Gastroesophageal sphincter (tissue), 4 donors: ENCODE data around the gene LYG2. TPM values are rescaled to one million over a fixed set of nuclear protein-coding genes. Genes with fewer than 3 reads are reported as not detected.
"Not testable (repeated sequence)": the region's sequence is repeated elsewhere in the genome, so short reads cannot be mapped to it uniquely, and the experiment has no call there.

ENCODE experiments used
- ATAC-seq: fragments of 150-250 bp; one replicate; pipeline ENCODE4 v1.9.1; 2016; ENCODE audit warnings: mild to moderate bottlenecking, moderate library complexity
- H3K27ac ChIP-seq, 4 donors: fragments of 200-600 bp; sonication (generic) in 3 of 4; 1 replicate in 3 of 4; 2 replicates in 1 of 4; pipeline ENCODE4 v1.5.1; 2016 to 2019
- H3K27me3 ChIP-seq: fragments of 200-600 bp; sonication (generic); one replicate; pipeline ENCODE4 v1.5.1; 2019
- H3K36me3 ChIP-seq, 2 donors: fragments of 200-600 bp; sonication (generic); one replicate each; pipeline ENCODE4 v1.5.1; 2019; ENCODE audit warnings: control low read depth in 1 of 2
- H3K4me1 ChIP-seq, 3 donors: fragments of 200-600 bp; sonication (generic); 1 replicate in 2 of 3; 2 replicates in 1 of 3; pipeline ENCODE4 v1.5.1; 2016 to 2019; ENCODE audit warnings: control low read depth in 2 of 3
- H3K4me3 ChIP-seq, 2 donors: fragments of 200-600 bp; sonication (generic); one replicate each; pipeline ENCODE4 v1.5.1; 2019; ENCODE audit warnings: mild to moderate bottlenecking in 1 of 2, moderate library complexity in 1 of 2
- H3K9me3 ChIP-seq, 3 donors: fragments of 200-600 bp; sonication (generic); one replicate each; pipeline ENCODE4 v1.5.1; 2017 to 2019; ENCODE audit warnings: control low read depth in 2 of 3
- EP300 ChIP-seq: sonication (generic); formaldehyde crosslinking; IDR thresholded peaks from one replicate; pipeline ENCODE4 v1.6.1; 2017; ENCODE audit warnings: antibody characterized with exemption, mild to moderate bottlenecking
- POLR2A ChIP-seq, 2 donors: fragments of 450-650 bp; IDR thresholded peaks; one replicate each; pipeline ENCODE4 v1.6.1; 2017; ENCODE audit warnings: antibody characterized with exemption in 2 of 2, mild to moderate bottlenecking in 2 of 2, moderate library complexity in 1 of 2
- POLR2AphosphoS5 ChIP-seq: sonication (generic); formaldehyde crosslinking; IDR thresholded peaks from one replicate; pipeline ENCODE4 v1.6.1; 2017; ENCODE audit warnings: antibody characterized with exemption
- WGBS, 2 donors: methylation state at CpG; one replicate each; pipeline ENCODE4 v1.1.5; 2018; ENCODE audit warnings: low coverage in 1 of 2; 5-methylcytosine and 5-hydroxymethylcytosine counted together
- total RNA-seq, 4 donors: library from RNA; depleted of rRNA; stranded (reverse); fragments of >200 nt; gene quantifications; one replicate each; pipeline ENCODE4 v1.1.0, GENCODE V29; 2016
- TF ChIP-seq, protein P1 (sequence below), 4 experiments: fragments of 200-600 bp in 2 of 4; fragments of 450-650 bp in 2 of 4; sonication (generic) in 1 of 4; IDR thresholded peaks; one replicate each; pipeline ENCODE4 v1.5.1; 2017 to 2019; ENCODE audit warnings: antibody characterized with exemption in 4 of 4, mild to moderate bottlenecking in 2 of 4, moderate library complexity in 2 of 4

LYG2 gene, protein sequence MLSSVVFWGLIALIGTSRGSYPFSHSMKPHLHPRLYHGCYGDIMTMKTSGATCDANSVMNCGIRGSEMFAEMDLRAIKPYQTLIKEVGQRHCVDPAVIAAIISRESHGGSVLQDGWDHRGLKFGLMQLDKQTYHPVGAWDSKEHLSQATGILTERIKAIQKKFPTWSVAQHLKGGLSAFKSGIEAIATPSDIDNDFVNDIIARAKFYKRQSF
- total RNA-seq = not detected

DNA sequence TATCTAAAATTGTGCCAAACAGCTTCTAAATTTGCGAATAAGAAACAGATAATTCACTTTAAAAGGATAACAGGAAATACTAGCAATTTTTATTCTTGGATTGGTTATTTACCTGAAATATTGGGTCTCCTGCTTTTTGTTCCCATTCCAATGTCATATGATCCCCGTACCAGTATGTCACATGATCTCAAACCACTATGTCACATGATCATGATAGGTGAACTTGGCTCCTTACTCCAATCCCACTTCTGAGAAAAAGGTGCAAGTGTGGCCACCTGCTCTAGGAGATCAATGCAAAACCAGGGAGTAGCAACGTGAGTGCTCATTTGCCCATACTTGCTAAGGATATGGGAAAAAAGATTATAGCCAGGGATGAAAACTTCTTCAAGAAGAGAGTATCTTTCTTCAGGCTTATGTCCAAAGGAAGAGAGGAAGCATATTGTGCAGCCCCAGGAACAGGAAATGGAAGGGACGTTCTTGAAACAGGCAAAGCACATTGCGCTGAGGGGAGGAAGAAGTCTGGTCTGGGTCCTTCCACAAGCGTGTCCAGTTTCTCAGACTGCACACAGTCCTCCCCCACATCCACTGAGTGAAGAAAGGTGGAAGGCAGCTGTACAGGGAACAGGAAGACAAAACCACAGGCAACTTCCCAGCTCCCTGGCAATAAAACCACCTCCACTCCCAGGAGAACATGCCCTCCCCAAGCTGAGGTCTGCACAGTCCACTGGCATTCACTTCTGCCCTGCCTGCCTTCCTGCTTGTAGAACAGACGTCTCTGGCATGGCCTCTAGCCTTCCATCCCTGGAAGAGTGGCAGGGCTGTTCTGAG is at the start of gene LYG2:
Gene LYG2 (minus strand): TSS at position 176 of the 828 bp plus-strand sequence. CDS start 1,406 bp downstream, outside the sequence.
- no peak within 1 kb of the TSS for H3K4me3 ChIP-seq
- WGBS, 2 donors = 73 to 90% methylated on average over 3 to 6 of the region's 7 CpGs
- TF ChIP-seq, protein P1, sequence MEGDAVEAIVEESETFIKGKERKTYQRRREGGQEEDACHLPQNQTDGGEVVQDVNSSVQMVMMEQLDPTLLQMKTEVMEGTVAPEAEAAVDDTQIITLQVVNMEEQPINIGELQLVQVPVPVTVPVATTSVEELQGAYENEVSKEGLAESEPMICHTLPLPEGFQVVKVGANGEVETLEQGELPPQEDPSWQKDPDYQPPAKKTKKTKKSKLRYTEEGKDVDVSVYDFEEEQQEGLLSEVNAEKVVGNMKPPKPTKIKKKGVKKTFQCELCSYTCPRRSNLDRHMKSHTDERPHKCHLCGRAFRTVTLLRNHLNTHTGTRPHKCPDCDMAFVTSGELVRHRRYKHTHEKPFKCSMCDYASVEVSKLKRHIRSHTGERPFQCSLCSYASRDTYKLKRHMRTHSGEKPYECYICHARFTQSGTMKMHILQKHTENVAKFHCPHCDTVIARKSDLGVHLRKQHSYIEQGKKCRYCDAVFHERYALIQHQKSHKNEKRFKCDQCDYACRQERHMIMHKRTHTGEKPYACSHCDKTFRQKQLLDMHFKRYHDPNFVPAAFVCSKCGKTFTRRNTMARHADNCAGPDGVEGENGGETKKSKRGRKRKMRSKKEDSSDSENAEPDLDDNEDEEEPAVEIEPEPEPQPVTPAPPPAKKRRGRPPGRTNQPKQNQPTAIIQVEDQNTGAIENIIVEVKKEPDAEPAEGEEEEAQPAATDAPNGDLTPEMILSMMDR (IDR thresholded peaks at IDR 0.05) = no peak
- TF ChIP-seq POLR2A (IDR thresholded peaks at IDR 0.05) (no peak), POLR2AphosphoS5 (no peak), EP300 (no peak)
- H3K27ac ChIP-seq = no peak within 1 kb of the TSS
- H3K36me3 ChIP-seq = no peaks in the 10 kb centered on the region
- ATAC-seq = no peak
- no peaks in the 10 kb centered on the region for H3K27me3 ChIP-seq
- H3K4me1 ChIP-seq = no peaks in the 10 kb centered on the region
- H3K9me3 ChIP-seq = no peaks in the 10 kb centered on the region

DNA sequence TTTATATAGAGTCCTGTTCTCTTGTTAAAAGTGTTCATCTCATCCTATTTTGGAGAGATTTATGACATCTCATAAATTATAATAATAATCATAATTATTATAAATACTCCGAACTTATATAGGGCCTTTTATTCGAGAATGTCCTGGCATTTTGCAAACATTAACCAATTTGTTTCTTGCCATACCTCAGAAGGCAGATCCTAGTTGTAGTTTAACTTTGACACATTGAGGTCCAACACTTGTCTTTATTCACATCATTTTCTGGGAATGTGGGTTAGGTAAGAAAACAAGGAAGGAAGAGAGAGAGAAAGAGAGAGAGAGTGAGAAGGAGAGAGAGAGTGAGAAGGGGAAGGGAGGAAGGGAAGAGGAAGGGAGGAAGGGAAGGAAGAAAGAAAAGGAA is 45.6 kb upstream of the LYG2 start, which contains the start of gene LYG1:
Gene LYG1 (minus strand): TSS at position 101 of the 400 bp plus-strand sequence. CDS start 5,527 bp downstream, outside the sequence.
- peaks cover 0 to 35% of the 10 kb centered on the region in 2 donors for H3K36me3 ChIP-seq
- H3K27me3 ChIP-seq, H3K27ac ChIP-seq, H3K4me3 ChIP-seq, H3K4me1 ChIP-seq, H3K9me3 ChIP-seq, ATAC-seq: not testable (repeated sequence)
- 83 to 94% methylated on average over 2 of the region's 2 CpGs for WGBS, 2 donors

DNA sequence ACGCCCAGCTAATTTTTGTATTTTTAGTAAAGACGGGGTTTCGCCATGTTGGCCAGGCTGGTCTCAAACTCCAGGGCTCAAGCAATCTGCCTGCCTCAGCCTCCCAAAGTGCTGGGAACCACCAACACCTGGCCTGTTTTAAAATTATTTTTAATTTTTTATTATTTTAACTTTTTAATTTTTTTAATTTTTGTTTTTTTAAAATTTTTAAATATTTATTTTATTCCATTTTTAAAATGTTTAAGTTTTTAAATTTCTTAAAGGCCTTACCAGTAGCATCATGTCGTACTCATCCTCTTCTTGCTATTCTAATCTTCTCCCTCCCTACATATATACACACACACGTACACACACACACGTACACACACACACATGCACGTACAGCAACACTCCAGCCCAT is 44.1 kb upstream of the LYG2 start:
- Histone ChIP-seq H3K4me3 (no peak overlapping the region), H3K9me3 (no peaks in the 10 kb centered on the region), H3K27me3 (no peaks in the 10 kb centered on the region), H3K27ac (no peak overlapping the region), H3K4me1 (no peaks in the 10 kb centered on the region), H3K36me3 (peaks cover 0 to 28% of the 10 kb centered on the region in 2 donors)
- TF ChIP-seq POLR2AphosphoS5 = no peak
- no peak for TF ChIP-seq EP300
- TF ChIP-seq, protein P1 (IDR thresholded peaks at IDR 0.05) = no peak
- TF ChIP-seq POLR2A (IDR thresholded peaks at IDR 0.05) = no peak
- 96 to 98% methylated on average over 3 to 6 of the region's 7 CpGs for WGBS, 2 donors
- ATAC-seq = no peak

DNA sequence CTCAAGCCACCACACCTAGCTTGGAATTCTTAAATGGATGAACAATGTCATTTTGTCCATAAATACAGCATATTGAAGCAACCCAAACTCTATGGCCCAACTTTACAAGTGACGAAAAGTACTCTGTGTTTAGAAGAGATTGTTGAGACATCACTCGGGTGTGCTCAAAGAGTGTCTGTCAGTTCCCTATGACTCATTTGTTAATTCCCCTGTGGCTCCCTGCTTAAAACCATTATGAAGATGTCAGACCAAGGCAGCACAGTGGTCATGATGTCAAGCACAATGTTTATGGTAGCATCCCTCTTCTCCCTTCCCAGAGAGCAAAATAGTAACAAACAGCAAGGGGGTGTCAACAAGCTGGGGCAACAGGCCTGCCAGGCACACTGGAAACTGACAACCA is 42.5 kb upstream of the LYG2 start:
- Histone ChIP-seq H3K27me3 (no peaks in the 10 kb centered on the region), H3K9me3 (no peaks in the 10 kb centered on the region), H3K4me3 (no peak overlapping the region), H3K4me1 (no peaks in the 10 kb centered on the region), H3K27ac (no peak overlapping the region), H3K36me3 (peaks cover 0 to 17% of the 10 kb centered on the region in 2 donors)
- ATAC-seq = no peak
- WGBS, 2 donors = 85 to 100% methylated on average over 2 of the region's 2 CpGs
- TF ChIP-seq EP300 (no peak), POLR2AphosphoS5 (no peak), POLR2A (IDR thresholded peaks at IDR 0.05) (no peak)
- TF ChIP-seq, protein P1 (IDR thresholded peaks at IDR 0.05) = no peak

DNA sequence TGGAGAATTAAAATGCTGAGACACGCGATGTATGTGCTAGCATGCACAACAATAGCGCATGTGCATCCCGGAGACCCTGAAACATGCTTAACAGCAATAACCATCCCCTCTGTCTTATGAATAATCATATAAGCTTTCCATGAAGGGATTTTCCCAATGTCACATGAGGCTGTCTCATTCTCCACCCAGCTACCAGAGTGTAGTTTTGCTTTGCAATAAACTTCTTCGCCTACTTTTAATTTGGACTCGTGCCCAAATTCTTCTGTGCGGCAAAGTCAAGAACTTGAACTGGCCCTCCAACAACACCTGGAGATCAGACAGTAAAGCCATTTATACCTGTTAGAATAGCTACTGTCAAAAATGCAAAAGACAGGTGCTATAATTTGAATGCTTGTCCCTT is 30.1 kb upstream of the LYG2 start:
- no peak for ATAC-seq
- Histone ChIP-seq H3K27ac (no peak overlapping the region), H3K4me1 (no peaks in the 10 kb centered on the region), H3K27me3 (no peaks in the 10 kb centered on the region), H3K4me3 (no peak overlapping the region), H3K36me3 (peaks cover 0 to 49% of the 10 kb centered on the region in 2 donors), H3K9me3 (no peaks in the 10 kb centered on the region)
- TF ChIP-seq POLR2AphosphoS5 (no peak), EP300 (no peak), POLR2A (IDR thresholded peaks at IDR 0.05) (no peak)
- TF ChIP-seq, protein P1 (IDR thresholded peaks at IDR 0.05) = no peak
- WGBS, 2 donors = 90 to 92% methylated on average over 6 of the region's 7 CpGs
